Posterior cingulate gyrus (tissue), 11 donors: ENCODE data around the gene METTL5.
"Not testable (repeated sequence)": the region's sequence is repeated elsewhere in the genome, so short reads cannot be mapped to it uniquely, and the experiment has no call there.

Experiments
- DNase-seq, 10 donors: peaks; one replicate each; pipeline versions ENCODE4 v3.0.0 to v3.0.0-alpha.2; 2020 to 2021; ENCODE audit warnings: mixed read lengths in 3 of 10
- intact Hi-C: fragments of 100-400 bp; cut with DNase I; formaldehyde crosslinking; loops from one replicate; pipeline ENCODE4 v1.15.1; 2023

METTL5 gene

GRCh38 chr2:169838743-169839489 lies 14.2 kb upstream of the METTL5 start:
- DNase-seq: no peak
- intact Hi-C loops: no loop called here

- DNase-seq: no peak
- intact Hi-C loops: no loop called here
Observed at GRCh38 chr2:169834401-169834800, 9.7 kb upstream of the METTL5 start.

- peak in 6 of 10 donors; percentile 19 to 87 (median 38) for DNase-seq
- intact Hi-C loops: no loop called here
Observed at GRCh38 chr2:169828141-169828811, 3.6 kb upstream of the METTL5 start.

- DNase-seq: peak; percentile 88 to 99 (median 93)
- intact Hi-C loops: no loop called here
Observed at GRCh38 chr2:169827272-169828140, 2.8 kb upstream of the METTL5 start, which contains the start of gene UBR3. Gene UBR3 (plus strand): TSS chr2:169827454. CDS start chr2:169827508, 54 bp downstream.

GRCh38 chr2:169823996-169824372 lies 721 bp downstream of the METTL5 start:
- intact Hi-C loops: loop anchor here (1.0 to 2.0 kb wide), 2 partner anchors 23 to 53 kb away; no protein-coding TSS in a partner anchor
- no peak for DNase-seq

- intact Hi-C loops: loop anchor here (2.0 kb wide), 1 partner anchor 22 kb away; no protein-coding TSS in a partner anchor
- DNase-seq: no peak
Observed at GRCh38 chr2:169822785-169823392, 1.8 kb downstream of the METTL5 start.

- DNase-seq: no peak
- intact Hi-C loops: loop anchor here (2.0 kb wide), 1 partner anchor 21 kb away; no protein-coding TSS in a partner anchor
Observed at GRCh38 chr2:169822036-169822435, 2.7 kb downstream of the METTL5 start.

- DNase-seq, intact Hi-C loops: not testable (repeated sequence)
Observed at GRCh38 chr2:169820101-169820500, 4.6 kb downstream of the METTL5 start.

- DNase-seq: no peak
- intact Hi-C loops: no loop called here
Observed at GRCh38 chr2:169819106-169819505, 5.6 kb downstream of the METTL5 start.

- no peak for DNase-seq
- intact Hi-C loops: no loop called here
Observed at GRCh38 chr2:169818241-169818640, 6.5 kb downstream of the METTL5 start.

- intact Hi-C loops: not testable (repeated sequence)
Observed at GRCh38 chr2:169817369-169817768, 7.3 kb downstream of the METTL5 start.

GRCh38 chr2:169816961-169817360 lies 7.7 kb downstream of the METTL5 start:
- DNase-seq, intact Hi-C loops: not testable (repeated sequence)

More at GRCh38 chr2:169817369-169817768, 7.3 kb downstream of the METTL5 start:
- not testable (repeated sequence) for DNase-seq

- no peak for DNase-seq
- intact Hi-C loops: no loop called here
Observed at GRCh38 chr2:169815849-169816248, 8.9 kb downstream of the METTL5 start.

GRCh38 chr2:169808221-169808620 lies 16.5 kb downstream of the METTL5 start:
- no peak for DNase-seq
- intact Hi-C loops: no loop called here

GRCh38 chr2:169806586-169806985 lies 18.1 kb downstream of the METTL5 start:
- no peak for DNase-seq
- intact Hi-C loops: no loop called here

- intact Hi-C loops: no loop called here
- DNase-seq: no peak
Observed at GRCh38 chr2:169803480-169803879, 21.2 kb downstream of the METTL5 start.

- intact Hi-C loops: no loop called here
- DNase-seq: peak; percentile 87 to 99 (median 92)
Observed at GRCh38 chr2:169798718-169799592, 25.8 kb downstream of the METTL5 start, which contains the start of gene SSB. Gene SSB (plus strand): TSS chr2:169798871. CDS start chr2:169800961, 2,090 bp downstream.

- intact Hi-C loops: no loop called here
Observed at GRCh38 chr2:169798397-169798717, 26.3 kb downstream of the METTL5 start.

GRCh38 chr2:169797601-169798000 lies 27.1 kb downstream of the METTL5 start:
- no peak for DNase-seq
- intact Hi-C loops: no loop called here

More at GRCh38 chr2:169798397-169798717, 26.3 kb downstream of the METTL5 start:
- no peak for DNase-seq
